Nephron progenitor cell (in vitro differentiated cells): ENCODE data around the gene RAC2.

Experiments
- DNase-seq: peaks from one replicate; pipeline ENCODE4 v3.0.0; 2021
- H3K27ac Mint-ChIP-seq: 2 replicates; pipeline ENCODE4 v1.8.0; 2021; ENCODE audit warnings: mild to moderate bottlenecking, moderate library complexity, mixed read lengths
- H3K27me3 Mint-ChIP-seq: 2 replicates; pipeline ENCODE4 v1.8.0; 2021; ENCODE audit warnings: mild to moderate bottlenecking, low read depth, mixed read lengths; ENCODE audit not compliant: poor library complexity
- H3K36me3 Mint-ChIP-seq: 2 replicates; pipeline ENCODE4 v1.8.0; 2021; ENCODE audit warnings: low read depth, mixed read lengths
- H3K4me1 Mint-ChIP-seq: 2 replicates; pipeline ENCODE4 v1.8.0; 2021; ENCODE audit warnings: mixed read lengths
- H3K4me3 Mint-ChIP-seq: 2 replicates; pipeline ENCODE4 v1.8.0; 2021; ENCODE audit warnings: mild to moderate bottlenecking, moderate library complexity, mixed read lengths
- H3K9me3 Mint-ChIP-seq: 2 replicates; pipeline ENCODE4 v1.8.0; 2021; ENCODE audit warnings: mild to moderate bottlenecking, moderate library complexity, mixed read lengths
- CTCF ChIP-seq: fragments of 200-600 bp; sonication (generic); IDR thresholded peaks from 2 replicates; pipeline ENCODE4 v1.5.0; 2021; ENCODE audit warnings: antibody characterized with exemption

The RAC2 gene

GRCh38 chr22:37185646-37186227 is 58.3 kb downstream of the RAC2 start:
- TF ChIP-seq CTCF = no peak

GRCh38 chr22:37184816-37185541 is 59.1 kb downstream of the RAC2 start:
- TF ChIP-seq CTCF = no peak
- peaks cover 4% of the 10 kb centered on the region for H3K36me3 Mint-ChIP-seq
- no peak for DNase-seq
- no peak overlapping the region for H3K4me3 Mint-ChIP-seq
- H3K27me3 Mint-ChIP-seq = peaks cover 3% of the 10 kb centered on the region
- no peak overlapping the region for H3K27ac Mint-ChIP-seq
- H3K9me3 Mint-ChIP-seq = no peaks in the 10 kb centered on the region
- H3K4me1 Mint-ChIP-seq = peaks cover 59% of the 10 kb centered on the region

More at GRCh38 chr22:37185646-37186227, 58.3 kb downstream of the RAC2 start:
- Mint-ChIP-seq H3K9me3 (peaks cover 5% of the 10 kb centered on the region), H3K27me3 (peaks cover 3% of the 10 kb centered on the region), H3K36me3 (peaks cover 9% of the 10 kb centered on the region), H3K27ac (no peak overlapping the region), H3K4me3 (peak overlapping the region; percentile 25), H3K4me1 (peaks cover 56% of the 10 kb centered on the region)
- DNase-seq = no peak

- no peak for DNase-seq
- Mint-ChIP-seq H3K27ac (no peak overlapping the region), H3K4me3 (no peak overlapping the region), H3K36me3 (peaks cover under 1% of the 10 kb centered on the region), H3K4me1 (peaks cover 61% of the 10 kb centered on the region), H3K27me3 (peaks cover 3% of the 10 kb centered on the region), H3K9me3 (no peaks in the 10 kb centered on the region)
- TF ChIP-seq CTCF = no peak
Observed at GRCh38 chr22:37184380-37184755, 59.7 kb downstream of the RAC2 start.

GRCh38 chr22:37183432-37184379 is 60.4 kb downstream of the RAC2 start:
- DNase-seq = no peak
- no peaks in the 10 kb centered on the region for H3K9me3 Mint-ChIP-seq
- TF ChIP-seq CTCF = no peak
- peaks cover 61% of the 10 kb centered on the region for H3K4me1 Mint-ChIP-seq
- no peak overlapping the region for H3K4me3 Mint-ChIP-seq
- H3K27ac Mint-ChIP-seq = peak overlapping the region; percentile 61
- no peaks in the 10 kb centered on the region for H3K36me3 Mint-ChIP-seq
- H3K27me3 Mint-ChIP-seq = peaks cover 3% of the 10 kb centered on the region

GRCh38 chr22:37182949-37183245 is 61.2 kb downstream of the RAC2 start:
- H3K9me3 Mint-ChIP-seq = no peaks in the 10 kb centered on the region
- TF ChIP-seq CTCF = no peak
- no peak overlapping the region for H3K4me3 Mint-ChIP-seq
- H3K4me1 Mint-ChIP-seq = peaks cover 61% of the 10 kb centered on the region
- H3K27ac Mint-ChIP-seq = no peak overlapping the region
- no peak for DNase-seq
- peaks cover 6% of the 10 kb centered on the region for H3K27me3 Mint-ChIP-seq
- H3K36me3 Mint-ChIP-seq = no peaks in the 10 kb centered on the region
